Endothelial cell of umbilical vein (primary cell): ENCODE data around the gene UCP1. TPM values are rescaled to one million over a fixed set of nuclear protein-coding genes. Genes with fewer than 3 reads are reported as not detected.

Experiments used
- BruUV-seq: library from RNA; stranded (reverse); fragments of 400-500 nt; replicated peaks from 2 replicates; lab custom pipeline; 2021; lab: Mats Ljungman, UMichigan
- CTCF ChIA-PET: fragments of 300-600, 350-600 bp; sonication (Branson Sonifier 250); formaldehyde crosslinking; loops from one replicate; lab custom pipeline; 2021; ENCODE audit warnings: antibody characterized with exemption, inconsistent platforms; lab: Charles Lee
- POLR2A ChIA-PET: fragments of 300-600, 350-600 bp; sonication (Branson Sonifier 250); formaldehyde crosslinking; loops from one replicate; lab custom pipeline; 2021; ENCODE audit warnings: antibody characterized with exemption, inconsistent platforms; lab: Charles Lee
- DNase-seq: peaks from one replicate; pipeline ENCODE4 v3.0.0-alpha.2; 2011; ENCODE audit warnings: low read depth, low spot score
- FAIRE-seq: peaks from 2 replicates; lab custom pipeline; 2011; peaks lifted over from hg19 to GRCh38; lab: Jason Lieb, UNC
- H2AFZ ChIP-seq: 2 replicates; pipeline ENCODE4 v1.6.0; 2012; ENCODE audit warnings: low read depth, low read length, control low read depth, inconsistent platforms
- H3K27ac ChIP-seq: 2 replicates; pipeline ENCODE4 v1.5.1; 2011; ENCODE audit warnings: low read depth, mild to moderate bottlenecking, control low read depth, low read length, moderate library complexity; ENCODE audit not compliant: insufficient read depth
- H3K27me3 ChIP-seq, 2 experiments: 2 replicates each; pipeline versions ENCODE4 v1.6.0 to v1.6.1; 2011; ENCODE audit warnings: low read length in 2 of 2, mixed read lengths in 1 of 2; ENCODE audit not compliant: control insufficient read depth in 2 of 2, insufficient read depth in 2 of 2
- H3K36me3 ChIP-seq, 2 experiments: 2 replicates in 1 of 2; 3 replicates in 1 of 2; pipeline ENCODE4 v1.5.1; 2011; ENCODE audit warnings: low read length in 2 of 2, mild to moderate bottlenecking in 1 of 2, moderate library complexity in 1 of 2; ENCODE audit not compliant: control insufficient read depth in 2 of 2, insufficient read depth in 2 of 2; ENCODE audit errors: extremely low read depth in 1 of 2
- H3K4me1 ChIP-seq: 3 replicates; pipeline ENCODE4 v1.5.1; 2011; ENCODE audit warnings: mild to moderate bottlenecking, low read length; ENCODE audit not compliant: control insufficient read depth, insufficient read depth; ENCODE audit errors: extremely low read depth
- H3K4me2 ChIP-seq: 2 replicates; pipeline ENCODE4 v1.6.1; 2011; ENCODE audit warnings: low read length, control low read depth, mixed read lengths; ENCODE audit not compliant: insufficient read depth
- H3K4me3 ChIP-seq, 3 experiments: fragments of 200-600 bp in 1 of 3; sonication (generic), shearing (Covaris generic) in 1 of 3; replicated peaks in 1 of 3; 2 replicates each; pipeline ENCODE4 v1.5.1; 2011 to 2016; ENCODE audit warnings: control low read depth in 3 of 3, low read length in 3 of 3, mild to moderate bottlenecking in 2 of 3, inconsistent platforms in 1 of 3, low read depth in 1 of 3, moderate library complexity in 1 of 3; ENCODE audit not compliant: insufficient read depth in 1 of 3
- H3K79me2 ChIP-seq: 2 replicates; pipeline ENCODE4 v1.6.0; 2012; ENCODE audit warnings: low read length, inconsistent platforms; ENCODE audit not compliant: control insufficient read depth, insufficient read depth
- H3K9ac ChIP-seq: replicated peaks from 2 replicates; pipeline ENCODE3; 2011; ENCODE audit warnings: low read length, control low read depth; ENCODE audit not compliant: insufficient read depth; ENCODE audit errors: extremely low read depth
- H3K9me1 ChIP-seq: replicated peaks from 3 replicates; pipeline ENCODE4 v1.6.0; 2011; ENCODE audit warnings: mild to moderate bottlenecking, low read length; ENCODE audit not compliant: control insufficient read depth, insufficient read depth; ENCODE audit errors: extremely low read depth
- H3K9me3 ChIP-seq: replicated peaks from 2 replicates; pipeline ENCODE4 v1.5.1; 2012; ENCODE audit warnings: low read length, inconsistent platforms; ENCODE audit not compliant: control insufficient read depth, insufficient read depth
- H4K20me1 ChIP-seq: replicated peaks from 2 replicates; pipeline ENCODE3; 2011; ENCODE audit warnings: mild to moderate bottlenecking, low read length; ENCODE audit not compliant: control insufficient read depth, insufficient read depth; ENCODE audit errors: extremely low read depth
- CTCF ChIP-seq, 2 donors: IDR thresholded peaks; 1 replicate in 1 of 2; 2 replicates in 1 of 2; pipeline ENCODE4 v1.5.1; 2011; ENCODE audit warnings: low read length in 2 of 2, mild to moderate bottlenecking in 2 of 2, moderate library complexity in 2 of 2, control low read depth in 1 of 2, inconsistent platforms in 1 of 2, low read depth in 1 of 2; ENCODE audit not compliant: insufficient read depth in 1 of 2; ENCODE audit errors: extremely low read depth in 1 of 2
- EZH2 ChIP-seq: IDR thresholded peaks from 2 replicates; pipeline ENCODE4 v1.6.1; 2012; ENCODE audit warnings: borderline replicate concordance, low read depth, mild to moderate bottlenecking, moderate library complexity, low read length, inconsistent platforms; ENCODE audit not compliant: severe bottlenecking
- FOS ChIP-seq: IDR thresholded peaks from 2 replicates; pipeline ENCODE4 v1.6.1; 2011; ENCODE audit warnings: mild to moderate bottlenecking, low read length, moderate library complexity, borderline replicate concordance; ENCODE audit not compliant: insufficient read depth
- GATA2 ChIP-seq: IDR thresholded peaks from 2 replicates; pipeline ENCODE4 v1.7.0; 2011; ENCODE audit warnings: low read depth, mild to moderate bottlenecking, moderate library complexity, mixed read lengths, low read length; ENCODE audit not compliant: insufficient read length, insufficient read depth
- JUN ChIP-seq: IDR thresholded peaks from 2 replicates; pipeline ENCODE4 v1.6.1; 2011; ENCODE audit warnings: borderline replicate concordance, low read depth; ENCODE audit not compliant: insufficient read length, insufficient read depth
- MAX ChIP-seq: IDR thresholded peaks from 2 replicates; pipeline ENCODE4 v1.6.1; 2011; ENCODE audit not compliant: insufficient read depth, insufficient read length
- MYC ChIP-seq: IDR thresholded peaks from one replicate; pipeline ENCODE4 v1.6.1; 2011; ENCODE audit warnings: mild to moderate bottlenecking, low read depth, low read length
- POLR2A ChIP-seq: IDR thresholded peaks from 2 replicates; pipeline ENCODE4 v1.6.1; 2012; ENCODE audit warnings: low read depth, mild to moderate bottlenecking, control low read depth, low read length
- POLR2AphosphoS5 ChIP-seq: IDR thresholded peaks from 2 replicates; pipeline ENCODE4 v1.6.1; 2012; ENCODE audit warnings: low read depth, mild to moderate bottlenecking, control low read depth, low read length, moderate library complexity; ENCODE audit not compliant: insufficient read depth
- dilution Hi-C: fragments of 300-500 bp; cut with MboI; formaldehyde crosslinking; loops from one replicate; pipeline ENCODE4 v1.15.0; 2019; ENCODE audit warnings: low sequenced_read_pairs; ENCODE audit not compliant: extremely low pct_ligation_motif_present
- intact Hi-C: fragments of 100-400 bp; cut with micrococcal nuclease; formaldehyde crosslinking; loops from one replicate; pipeline ENCODE4 v1.10.0; 2022
- polyA plus RNA-seq, 4 experiments: library from polyadenylated mRNA; depleted of rRNA in 3 of 4; stranded (reverse) in 3 of 4; unstranded in 1 of 4; fragments of >200 nt; gene quantifications; 2 replicates each; pipeline versions ENCODE4 v1.2.1 to v1.2.3, GENCODE V29; 2011 to 2012; ENCODE audit warnings: missing spikeins in 1 of 4
- total RNA-seq: library from RNA; stranded (reverse); gene quantifications from 2 replicates; pipeline ENCODE4 v1.2.3, GENCODE V29; 2021

Gene UCP1
- total and polyA plus RNA-seq, 2 donors (not counting 3 experiments of a cell fraction or from before 2014, with no cell fraction given) = not detected

DNA sequence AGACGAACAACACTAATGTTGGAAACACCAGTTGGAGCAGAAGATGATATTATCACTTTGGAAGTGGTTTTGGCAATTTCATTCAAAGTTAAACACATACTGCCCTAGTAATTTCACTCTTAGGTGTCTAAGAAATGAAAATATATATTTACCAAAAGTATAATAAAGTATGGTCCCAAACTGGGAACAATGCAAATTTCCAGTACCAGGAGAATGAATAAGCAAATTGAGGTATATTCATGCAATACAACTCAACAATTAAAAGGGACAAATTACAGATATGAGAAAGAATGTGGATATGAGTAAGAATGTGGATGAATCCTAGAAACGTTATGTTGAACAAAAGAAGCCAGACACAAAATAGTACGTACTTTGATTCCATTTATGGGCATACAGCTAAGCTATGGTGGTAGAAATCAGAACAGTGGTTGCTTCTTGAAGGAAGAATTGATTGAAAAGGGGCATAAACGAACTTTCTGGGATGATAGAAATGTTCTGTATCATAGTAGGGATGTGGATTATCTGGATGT is 34.7 kb downstream of the UCP1 start:
- no TSS peak for BruUV-seq
- no peaks in the 10 kb centered on the region for H3K9me3 ChIP-seq
- H3K79me2 ChIP-seq = no peaks in the 10 kb centered on the region
- intact Hi-C loops = no loop called here
- TF ChIP-seq EZH2 = no peak
- TF ChIP-seq MYC = no peak
- TF ChIP-seq JUN = no peak
- no peak for TF ChIP-seq POLR2A
- TF ChIP-seq GATA2 = no peak
- TF ChIP-seq CTCF (IDR thresholded peaks at IDR 0.05; ENCODE audit: extremely low read depth in 1 of 2, insufficient read depth in 1 of 2, low read depth in 1 of 2, low read length in 2 of 2) = no peak
- TF ChIP-seq FOS = no peak
- TF ChIP-seq POLR2AphosphoS5 = no peak
- no peak for TF ChIP-seq MAX
- no peaks in the 10 kb centered on the region for H3K4me1 ChIP-seq
- DNase-seq = no peak
- H3K9me1 ChIP-seq = no peaks in the 10 kb centered on the region
- no peaks in the 10 kb centered on the region for H3K27me3 ChIP-seq
- H3K4me2 ChIP-seq = no peak overlapping the region
- H3K4me3 ChIP-seq = no peak overlapping the region
- no peak overlapping the region for H3K27ac ChIP-seq
- ChIA-PET POLR2A (no interaction called here), CTCF (no interaction called here)
- H3K36me3 ChIP-seq = peaks cover 0 to 2% of the 10 kb centered on the region in 2 experiments
- no peak for FAIRE-seq
- no peaks in the 10 kb centered on the region for H4K20me1 ChIP-seq
- H2AFZ ChIP-seq = no peak overlapping the region
- no peak overlapping the region for H3K9ac ChIP-seq
- dilution Hi-C loops = no loop called here
